NOMO-1 (cell line): ENCODE data around the gene RPL38.
"Not testable (repeated sequence)": the region's sequence is repeated elsewhere in the genome, so short reads cannot be mapped to it uniquely, and the experiment has no call there.

Source experiments
- DNase-seq, 2 experiments: peaks; one replicate each; lab custom pipeline; 2025; ENCODE audit not compliant: unreplicated experiment in 2 of 2; lab: John Stamatoyannopoulos, UW

The RPL38 gene

GRCh38 chr17:74182041-74182723 lies 21.3 kb upstream of the RPL38 start:
- no peak for DNase-seq

- DNase-seq, result no peak
These were observed 20.1 kb upstream of the RPL38 start for GRCh38 chr17:74183411-74183810.

GRCh38 chr17:74185571-74186185 lies 17.8 kb upstream of the RPL38 start:
- DNase-seq, result no peak

GRCh38 chr17:74186498-74186897 lies 17.0 kb upstream of the RPL38 start:
- no peak for DNase-seq

- no peak for DNase-seq
These were observed 15.7 kb upstream of the RPL38 start for GRCh38 chr17:74187761-74188160.

GRCh38 chr17:74188687-74189086 lies 14.8 kb upstream of the RPL38 start:
- DNase-seq, result not testable (repeated sequence)

GRCh38 chr17:74190154-74190553 lies 13.3 kb upstream of the RPL38 start:
- peak in 1 of 2 experiments; percentile 33 for DNase-seq

GRCh38 chr17:74190807-74191406 lies 12.6 kb upstream of the RPL38 start:
- DNase-seq, result no peak

- no peak for DNase-seq
These were observed 10.3 kb upstream of the RPL38 start for GRCh38 chr17:74192950-74193781.

- DNase-seq, result no peak
These were observed 8.8 kb upstream of the RPL38 start for GRCh38 chr17:74194682-74195081.

GRCh38 chr17:74196541-74197317 lies 6.7 kb upstream of the RPL38 start:
- no peak for DNase-seq

- DNase-seq, result no peak
These were observed 5.7 kb upstream of the RPL38 start for GRCh38 chr17:74197801-74198200.

GRCh38 chr17:74198694-74199093 lies 4.8 kb upstream of the RPL38 start:
- no peak for DNase-seq

- peak; percentile 33 to 56 for DNase-seq
These were observed 4.0 kb upstream of the RPL38 start for GRCh38 chr17:74199306-74200092.

- no peak for DNase-seq
These were observed 3.4 kb upstream of the RPL38 start for GRCh38 chr17:74200112-74200511.

- DNase-seq, result no peak
These were observed 2.2 kb upstream of the RPL38 start for GRCh38 chr17:74201250-74201649.

- DNase-seq, result no peak
These were observed 1.5 kb upstream of the RPL38 start for GRCh38 chr17:74201948-74202347.

GRCh38 chr17:74202938-74203337 lies 540 bp upstream of the RPL38 start:
- DNase-seq, result no peak

GRCh38 chr17:74204474-74204873 lies 996 bp downstream of the RPL38 start:
- no peak for DNase-seq

- DNase-seq, result no peak
These were observed 1.8 kb downstream of the RPL38 start for GRCh38 chr17:74205274-74205673.
